Breast epithelium (tissue), 4 donors: ENCODE results near the gene TSNAXIP1. TPM values are rescaled to one million over a fixed set of nuclear protein-coding genes. Genes with fewer than 3 reads are reported as not detected.
A peak's percentile ranks its signal among the peaks of the same experiment; 100 is the strongest.

Experiments
- DNase-seq, 2 donors: peaks; one replicate each; pipeline ENCODE4 v3.0.0-alpha.2; 2019; ENCODE audit warnings: low spot score in 2 of 2
- H3K27ac ChIP-seq, 2 donors: fragments of 200-600 bp; sonication (generic) in 1 of 2; one replicate each; pipeline ENCODE4 v1.5.1; 2016 to 2019; ENCODE audit warnings: mild to moderate bottlenecking in 1 of 2
- H3K27me3 ChIP-seq, 2 donors: fragments of 200-600 bp; sonication (generic) in 1 of 2; one replicate each; pipeline versions ENCODE4 v1.5.1 to v1.6.0; 2017 to 2019; ENCODE audit warnings: control low read depth in 1 of 2, mild to moderate bottlenecking in 1 of 2
- H3K36me3 ChIP-seq: fragments of 200-600 bp; one replicate; pipeline ENCODE4 v1.5.1; 2019
- H3K4me1 ChIP-seq, 2 donors: fragments of 200-600 bp; sonication (generic); one replicate each; pipeline ENCODE4 v1.5.1; 2016 to 2019; ENCODE audit warnings: control low read depth in 1 of 2
- H3K4me3 ChIP-seq, 3 donors: fragments of 200-600 bp; sonication (generic); 1 replicate in 2 of 3; 2 replicates in 1 of 3; pipeline ENCODE4 v1.5.1; 2016 to 2019; ENCODE audit warnings: mild to moderate bottlenecking in 3 of 3, moderate library complexity in 2 of 3
- H3K9me3 ChIP-seq, 2 donors: fragments of 200-600 bp; sonication (generic) in 1 of 2; one replicate each; pipeline ENCODE4 v1.5.1; 2016 to 2019; ENCODE audit warnings: control low read depth in 1 of 2
- CTCF ChIP-seq, 3 donors: fragments of 450-650 bp; IDR thresholded peaks; one replicate each; pipeline ENCODE4 v1.5.1; 2016 to 2017; ENCODE audit warnings: antibody characterized with exemption in 3 of 3, mild to moderate bottlenecking in 3 of 3, moderate library complexity in 3 of 3
- POLR2A ChIP-seq: fragments of 450-650 bp; IDR thresholded peaks from one replicate; pipeline ENCODE4 v1.6.1; 2016; ENCODE audit warnings: antibody characterized with exemption, mild to moderate bottlenecking, moderate library complexity
- POLR2AphosphoS5 ChIP-seq, 3 donors: sonication (generic); formaldehyde crosslinking; IDR thresholded peaks; one replicate each; pipeline ENCODE4 v1.6.1; 2017; ENCODE audit warnings: antibody characterized with exemption in 3 of 3
- intact Hi-C: fragments of 100-400 bp; cut with DNase I; formaldehyde crosslinking; loops from one replicate; pipeline ENCODE4 v1.15.1; 2023; ENCODE audit warnings: low total_unique reads
- total RNA-seq, 3 donors: library from RNA; depleted of rRNA; stranded (reverse); fragments of >200 nt; gene quantifications; one replicate each; pipeline ENCODE4 v1.1.0, GENCODE V29; 2016

TSNAXIP1 gene
- total RNA-seq, 3 donors from 2014 or later: 1.1 to 4.2 (median 3.9) TPM

DNA sequence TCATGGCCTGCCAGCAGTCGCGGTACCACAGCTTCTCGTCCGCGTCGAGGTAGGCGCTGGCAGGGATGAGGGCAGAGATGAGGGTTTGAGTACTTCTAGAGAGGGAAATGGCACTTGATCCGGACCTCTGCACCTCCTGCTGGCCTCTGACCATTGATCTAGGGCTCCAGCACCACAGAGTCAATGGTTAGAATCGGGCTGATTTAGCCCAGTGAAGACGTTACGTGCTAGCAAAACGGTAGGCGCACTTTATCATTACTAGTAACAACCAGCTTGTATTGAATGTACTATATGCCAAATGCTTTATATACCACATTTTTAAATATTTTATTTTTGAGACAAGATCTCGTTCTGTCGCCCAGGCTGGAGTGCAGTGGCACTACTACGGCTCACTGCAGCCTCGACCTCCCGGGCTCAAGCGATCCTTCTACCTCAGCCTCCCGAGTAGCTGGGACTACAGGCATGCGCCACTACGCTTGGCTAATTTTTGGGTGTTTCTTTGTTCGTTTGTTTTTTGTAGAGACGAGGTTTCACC is 526 bp downstream of the TSNAXIP1 start:
- intact Hi-C loops: loop anchor here (10.0 kb wide), 1 partner anchor 142 kb away; the partner anchor contains the start of genes ACD, C16orf86, ENKD1 and PARD6A
- Histone ChIP-seq H3K4me1 (peaks cover 0 to 8% of the 10 kb centered on the region in 2 donors), H3K36me3 (no peaks in the 10 kb centered on the region), H3K9me3 (no peaks in the 10 kb centered on the region), H3K27ac (peak overlapping the region; percentile 92), H3K27me3 (no peaks in the 10 kb centered on the region), H3K4me3 (peak overlapping the region; percentile 93 to 98 (median 98))
- DNase-seq: no peak
- TF ChIP-seq CTCF (IDR thresholded peaks at IDR 0.05) (peak in 1 of 3 donors; percentile 21), POLR2AphosphoS5 (IDR thresholded peaks at IDR 0.05) (peak in 1 of 3 donors; percentile 31), POLR2A (no peak)

- no peak for TF ChIP-seq CTCF (IDR thresholded peaks at IDR 0.05)
- TF ChIP-seq POLR2A: no peak
- TF ChIP-seq POLR2AphosphoS5 (IDR thresholded peaks at IDR 0.05): no peak
- Histone ChIP-seq H3K4me3 (no peak overlapping the region), H3K9me3 (no peaks in the 10 kb centered on the region), H3K36me3 (no peaks in the 10 kb centered on the region), H3K27me3 (no peaks in the 10 kb centered on the region), H3K27ac (no peak overlapping the region), H3K4me1 (no peaks in the 10 kb centered on the region)
- intact Hi-C loops: loop anchor here (10.0 kb wide), 1 partner anchor 233 kb away; no protein-coding TSS in a partner anchor
- DNase-seq: no peak
These were observed 5.2 kb downstream of the TSNAXIP1 start for GRCh38 chr16:67811899-67812298.

DNA sequence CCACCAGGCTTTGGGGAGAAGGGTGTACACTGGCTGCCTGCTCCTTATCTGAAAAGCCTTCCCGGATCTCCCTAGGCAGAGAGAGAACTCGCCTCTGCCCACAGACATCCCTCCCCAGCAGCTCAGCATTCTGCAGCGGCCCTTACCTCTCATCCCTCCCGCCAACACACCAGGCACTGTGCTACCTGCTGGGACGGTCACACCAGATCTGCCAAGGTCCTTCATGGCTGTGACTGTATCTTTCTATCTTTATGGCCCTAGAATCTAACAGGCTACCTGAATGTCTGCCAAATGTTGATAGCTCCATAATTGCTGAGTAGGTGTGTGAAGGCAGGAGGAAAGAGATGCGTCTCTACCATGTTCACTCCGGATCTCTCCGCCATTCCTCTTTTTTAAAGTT is 7.9 kb downstream of the TSNAXIP1 start:
- Histone ChIP-seq H3K27ac (no peak overlapping the region), H3K4me3 (no peak overlapping the region), H3K27me3 (no peaks in the 10 kb centered on the region), H3K9me3 (no peaks in the 10 kb centered on the region), H3K4me1 (no peaks in the 10 kb centered on the region), H3K36me3 (no peaks in the 10 kb centered on the region)
- intact Hi-C loops: loop anchor here (10.0 kb wide), 1 partner anchor 230 kb away; no protein-coding TSS in a partner anchor
- no peak for TF ChIP-seq POLR2AphosphoS5 (IDR thresholded peaks at IDR 0.05)
- no peak for TF ChIP-seq POLR2A
- no peak for TF ChIP-seq CTCF (IDR thresholded peaks at IDR 0.05)
- DNase-seq: no peak

GRCh38 chr16:67820608-67821259 is 14.0 kb downstream of the TSNAXIP1 start:
- intact Hi-C loops: no loop called here
- Histone ChIP-seq H3K27me3 (no peaks in the 10 kb centered on the region), H3K4me3 (no peak overlapping the region), H3K27ac (no peak overlapping the region), H3K4me1 (no peaks in the 10 kb centered on the region), H3K9me3 (no peaks in the 10 kb centered on the region), H3K36me3 (no peaks in the 10 kb centered on the region)
- TF ChIP-seq POLR2AphosphoS5 (IDR thresholded peaks at IDR 0.05) (no peak), POLR2A (no peak), CTCF (IDR thresholded peaks at IDR 0.05) (no peak)
- DNase-seq: no peak

- intact Hi-C loops: no loop called here
- Histone ChIP-seq H3K27me3 (no peaks in the 10 kb centered on the region), H3K4me3 (no peak overlapping the region), H3K36me3 (no peaks in the 10 kb centered on the region), H3K4me1 (no peaks in the 10 kb centered on the region), H3K27ac (no peak overlapping the region), H3K9me3 (no peaks in the 10 kb centered on the region)
- no peak for TF ChIP-seq POLR2AphosphoS5 (IDR thresholded peaks at IDR 0.05)
- no peak for TF ChIP-seq POLR2A
- no peak for TF ChIP-seq CTCF (IDR thresholded peaks at IDR 0.05)
- DNase-seq: no peak
These were observed 15.8 kb downstream of the TSNAXIP1 start for GRCh38 chr16:67822511-67822910.
